ENCODE data around the gene MDP1. TPM values are rescaled to one million over a fixed set of nuclear protein-coding genes. Genes with fewer than 3 reads are reported as not detected.

MDP1 gene
- total RNA-seq, 3 donors from 2014 or later (not counting 1 experiment from before 2014, with no cell fraction given): 4.0 to 6.1 (median 5.5) TPM

DNA sequence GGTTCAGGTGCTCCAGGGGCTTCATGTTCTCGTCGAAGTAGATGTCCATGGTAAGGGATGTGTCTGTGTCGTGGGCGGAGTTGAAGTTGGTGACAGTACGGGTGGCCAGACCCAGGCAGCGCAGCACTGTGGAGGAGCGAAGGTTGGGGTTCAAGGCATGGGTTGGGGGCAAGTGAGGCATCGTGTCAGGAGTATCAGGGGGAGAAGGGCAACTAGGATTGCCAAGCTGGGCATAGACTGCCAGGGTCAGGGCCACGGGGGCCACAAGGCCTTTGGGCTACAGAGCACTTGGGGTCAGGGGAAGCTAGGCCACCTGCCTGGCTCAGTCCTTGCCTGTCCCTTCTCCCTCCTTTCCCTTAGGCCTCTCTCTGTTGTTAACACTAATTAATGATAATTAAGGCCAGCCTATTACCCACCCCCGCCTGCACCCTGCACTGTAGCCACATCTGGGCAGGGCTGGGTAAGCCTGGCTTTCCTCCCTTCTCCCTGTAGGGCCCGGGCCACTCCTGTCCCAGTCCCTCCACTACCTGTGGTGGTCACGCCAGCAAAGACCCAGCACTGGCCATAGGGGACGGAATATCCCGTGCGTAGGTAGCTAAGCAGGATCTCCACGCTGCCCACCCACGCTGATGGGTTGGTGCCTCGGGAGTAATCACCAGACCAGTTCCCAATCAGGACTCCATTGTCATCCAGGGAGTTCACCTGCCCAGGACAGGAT, 42.8 kb upstream of the MDP1 start:
- Mint-ChIP-seq H3K4me1 (no peaks in the 10 kb centered on the region), H3K4me3 (no peak overlapping the region), H3K27ac (no peak overlapping the region), H3K36me3 (no peaks in the 10 kb centered on the region), H3K27me3 (ENCODE audit: low read depth in 2 of 2) (no peaks in the 10 kb centered on the region), H3K9me3 (no peaks in the 10 kb centered on the region)
- H3K27ac ChIP-seq (ENCODE audit: low read length): no peak overlapping the region
- H3K27me3 ChIP-seq (ENCODE audit: control insufficient read depth, insufficient read depth, low read length): no peaks in the 10 kb centered on the region
- ATAC-seq (no peak), DNase-seq (no peak)
- intact Hi-C loops (cut with micrococcal nuclease): no loop called here
- no peaks in the 10 kb centered on the region for H3K4me1 ChIP-seq (ENCODE audit: control insufficient read depth, insufficient read depth, low read length)
- 96% methylated on average over 18 of the region's 18 CpGs for WGBS (ENCODE audit: insufficient coverage)
- no peaks in the 10 kb centered on the region for H3K9me3 ChIP-seq (ENCODE audit: control insufficient read depth, insufficient read depth, low read length)
- no peak overlapping the region for H3K4me3 ChIP-seq (ENCODE audit: low read length)
- no peak for TF ChIP-seq CTCF (IDR thresholded peaks at IDR 0.05)
- peaks cover 8% of the 10 kb centered on the region for H3K36me3 ChIP-seq (ENCODE audit: control insufficient read depth, insufficient read depth, low read length)

DNA sequence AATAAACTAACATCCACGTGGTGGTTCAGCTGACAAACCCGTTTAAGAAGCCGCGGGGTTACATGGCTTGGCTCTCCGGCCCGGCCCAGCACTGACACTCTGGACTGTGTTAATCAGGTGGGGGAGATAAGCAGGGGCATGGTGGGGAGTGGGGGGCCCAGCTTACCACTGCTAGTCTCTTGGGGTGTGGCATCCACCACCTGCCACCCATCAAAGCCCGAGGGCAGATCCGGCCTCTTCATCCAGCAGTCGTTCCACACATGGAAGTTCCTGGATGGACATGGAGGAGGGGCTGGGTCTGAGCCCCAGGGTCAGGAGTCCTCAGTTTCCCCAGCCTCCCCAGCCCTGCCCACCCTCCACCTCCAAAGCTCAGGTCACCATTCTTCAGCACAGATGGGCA, 42.3 kb upstream of the MDP1 start:
- Histone ChIP-seq H3K27ac (ENCODE audit: low read length) (no peak overlapping the region), H3K27me3 (ENCODE audit: control insufficient read depth, insufficient read depth, low read length) (no peaks in the 10 kb centered on the region), H3K36me3 (ENCODE audit: control insufficient read depth, insufficient read depth, low read length) (peaks cover 8% of the 10 kb centered on the region), H3K9me3 (ENCODE audit: control insufficient read depth, insufficient read depth, low read length) (no peaks in the 10 kb centered on the region), H3K4me1 (ENCODE audit: control insufficient read depth, insufficient read depth, low read length) (no peaks in the 10 kb centered on the region), H3K4me3 (ENCODE audit: low read length) (no peak overlapping the region)
- Mint-ChIP-seq H3K4me1 (no peaks in the 10 kb centered on the region), H3K27me3 (ENCODE audit: low read depth in 2 of 2) (no peaks in the 10 kb centered on the region), H3K27ac (no peak overlapping the region), H3K36me3 (no peaks in the 10 kb centered on the region), H3K4me3 (no peak overlapping the region), H3K9me3 (no peaks in the 10 kb centered on the region)
- DNase-seq (no peak), ATAC-seq (no peak)
- intact Hi-C loops (cut with micrococcal nuclease): no loop called here
- no peak for TF ChIP-seq CTCF (IDR thresholded peaks at IDR 0.05)
- 97% methylated on average over 9 of the region's 9 CpGs for WGBS (ENCODE audit: insufficient coverage)

GRCh38 chr14:24256960-24257359, 41.1 kb upstream of the MDP1 start:
- intact Hi-C loops (cut with micrococcal nuclease): no loop called here
- no peak overlapping the region for H3K27ac ChIP-seq (ENCODE audit: low read length)
- H3K9me3 Mint-ChIP-seq: no peaks in the 10 kb centered on the region
- no peak for TF ChIP-seq CTCF (IDR thresholded peaks at IDR 0.05)
- 97% methylated on average over 4 of the region's 4 CpGs for WGBS (ENCODE audit: insufficient coverage)
- ATAC-seq: no peak
- H3K27me3 ChIP-seq (ENCODE audit: control insufficient read depth, insufficient read depth, low read length): no peaks in the 10 kb centered on the region
- no peaks in the 10 kb centered on the region for H3K4me1 Mint-ChIP-seq
- H3K27me3 Mint-ChIP-seq (ENCODE audit: low read depth in 2 of 2): no peaks in the 10 kb centered on the region
- peaks cover 8% of the 10 kb centered on the region for H3K36me3 ChIP-seq (ENCODE audit: control insufficient read depth, insufficient read depth, low read length)
- H3K4me1 ChIP-seq (ENCODE audit: control insufficient read depth, insufficient read depth, low read length): no peaks in the 10 kb centered on the region
- no peak overlapping the region for H3K4me3 Mint-ChIP-seq
- H3K4me3 ChIP-seq (ENCODE audit: low read length): no peak overlapping the region
- no peak overlapping the region for H3K27ac Mint-ChIP-seq
- no peaks in the 10 kb centered on the region for H3K36me3 Mint-ChIP-seq
- DNase-seq: no peak
- H3K9me3 ChIP-seq (ENCODE audit: control insufficient read depth, insufficient read depth, low read length): no peaks in the 10 kb centered on the region

Measured in natural killer cell (primary cell).